Mesenchymal stem cell (in vitro differentiated cells and primary cell): ENCODE data around the gene RNF220.
A peak's percentile ranks its signal among the peaks of the same experiment; 100 is the strongest.

Experiments
- DNase-seq: peaks from one replicate; pipeline ENCODE4 v3.0.0-alpha.2; 2013
- H2AFZ ChIP-seq: one replicate; pipeline ENCODE4 v1.6.1; 2013; ENCODE audit warnings: low read depth, mild to moderate bottlenecking, control low read depth, inconsistent platforms, low read length, moderate library complexity
- H2AK5ac ChIP-seq: 2 replicates; pipeline ENCODE4 v1.6.1; 2013; ENCODE audit warnings: low read length, moderate library complexity, mild to moderate bottlenecking, inconsistent platforms; ENCODE audit not compliant: severe bottlenecking
- H2BK120ac ChIP-seq: one replicate; pipeline ENCODE4 v1.6.1; 2013; ENCODE audit warnings: low read depth, mild to moderate bottlenecking, inconsistent platforms, low read length, moderate library complexity
- H2BK12ac ChIP-seq, 2 experiments: one replicate each; pipeline ENCODE4 v1.6.1; 2013; ENCODE audit warnings: inconsistent platforms in 2 of 2, low read length in 2 of 2, mild to moderate bottlenecking in 2 of 2, moderate library complexity in 2 of 2, control low read depth in 1 of 2
- H2BK15ac ChIP-seq: one replicate; pipeline ENCODE4 v1.6.1; 2013; ENCODE audit warnings: mild to moderate bottlenecking, low read depth, inconsistent platforms; ENCODE audit not compliant: poor library complexity, severe bottlenecking
- H2BK5ac ChIP-seq: 2 replicates; pipeline ENCODE4 v1.6.1; 2013; ENCODE audit warnings: low read depth, mild to moderate bottlenecking, low read length, control low read depth, inconsistent platforms; ENCODE audit not compliant: poor library complexity, severe bottlenecking
- H3K14ac ChIP-seq, 2 experiments: one replicate each; pipeline ENCODE4 v1.6.1; 2013; ENCODE audit warnings: inconsistent platforms in 2 of 2, low read length in 2 of 2, control low read depth in 1 of 2, mild to moderate bottlenecking in 1 of 2, moderate library complexity in 1 of 2
- H3K18ac ChIP-seq, 2 experiments: one replicate each; pipeline ENCODE4 v1.6.1; 2013; ENCODE audit warnings: inconsistent platforms in 2 of 2, low read length in 2 of 2, control low read depth in 1 of 2, low read depth in 1 of 2, mild to moderate bottlenecking in 1 of 2
- H3K23ac ChIP-seq, 2 experiments: one replicate each; pipeline ENCODE4 v1.6.1; 2013; ENCODE audit warnings: inconsistent platforms in 2 of 2, low read length in 2 of 2, mild to moderate bottlenecking in 2 of 2, moderate library complexity in 2 of 2, control low read depth in 1 of 2
- H3K27ac ChIP-seq: 2 replicates; pipeline ENCODE4 v1.5.1; 2013; ENCODE audit warnings: mild to moderate bottlenecking, moderate library complexity, low read length, control low read depth, inconsistent platforms; ENCODE audit not compliant: poor library complexity, severe bottlenecking
- H3K27me3 ChIP-seq, 2 experiments: 2 replicates each; pipeline versions ENCODE4 v1.6.1 to v1.7.0; 2013; ENCODE audit warnings: low read length in 2 of 2, mild to moderate bottlenecking in 2 of 2, moderate library complexity in 2 of 2, control low read depth in 1 of 2, inconsistent platforms in 1 of 2; ENCODE audit not compliant: control insufficient read depth in 1 of 2, insufficient read depth in 1 of 2
- H3K36me3 ChIP-seq, 2 experiments: 2 replicates each; pipeline versions ENCODE4 v1.6.1 to v1.7.0; 2013; ENCODE audit warnings: low read length in 2 of 2, control low read depth in 1 of 2, inconsistent platforms in 1 of 2, low read depth in 1 of 2, mild to moderate bottlenecking in 1 of 2; ENCODE audit not compliant: insufficient read depth in 2 of 2, control insufficient read depth in 1 of 2
- H3K4ac ChIP-seq, 2 experiments: one replicate each; pipeline ENCODE4 v1.6.1; 2013; ENCODE audit warnings: inconsistent platforms in 2 of 2, low read length in 2 of 2, mild to moderate bottlenecking in 2 of 2, moderate library complexity in 2 of 2, control low read depth in 1 of 2, low read depth in 1 of 2
- H3K4me1 ChIP-seq: 2 replicates; pipeline ENCODE4 v1.6.1; 2013; ENCODE audit warnings: low read depth, low read length, control low read depth; ENCODE audit not compliant: control insufficient read depth, insufficient read depth
- H3K4me2 ChIP-seq: 2 replicates; pipeline ENCODE4 v1.6.1; 2013; ENCODE audit warnings: low read length, mild to moderate bottlenecking, inconsistent platforms; ENCODE audit not compliant: poor library complexity, severe bottlenecking
- H3K4me3 ChIP-seq, 2 experiments: 2 replicates each; pipeline versions ENCODE4 v1.5.1 to v1.7.0; 2013; ENCODE audit warnings: low read length in 2 of 2, mild to moderate bottlenecking in 2 of 2, control low read depth in 1 of 2, low read depth in 1 of 2; ENCODE audit not compliant: insufficient read depth in 1 of 2
- H3K79me1 ChIP-seq: replicated peaks from 2 replicates; pipeline ENCODE4 v1.6.1; 2013; ENCODE audit warnings: mild to moderate bottlenecking, control low read depth, low read length, inconsistent platforms; ENCODE audit not compliant: poor library complexity, severe bottlenecking
- H3K9ac ChIP-seq: 2 replicates; pipeline ENCODE4 v1.7.0; 2013; ENCODE audit warnings: mild to moderate bottlenecking, low read length, moderate library complexity
- H3K9me3 ChIP-seq: 2 replicates; pipeline ENCODE4 v1.7.0; 2013; ENCODE audit warnings: mild to moderate bottlenecking, low read length; ENCODE audit not compliant: control insufficient read depth
- H4K8ac ChIP-seq: one replicate; pipeline ENCODE4 v1.6.1; 2013; ENCODE audit warnings: inconsistent platforms, mild to moderate bottlenecking, low read length, moderate library complexity
- H4K91ac ChIP-seq: one replicate; pipeline ENCODE4 v1.6.1; 2013; ENCODE audit warnings: mild to moderate bottlenecking, low read length, inconsistent platforms
- WGBS: methylation state at CpG from one replicate; pipeline ENCODE4 v1.1.7; 2013; ENCODE audit warnings: mixed read lengths; 5-methylcytosine and 5-hydroxymethylcytosine counted together

The RNF220 gene

GRCh38 chr1:44613941-44614340, 208.9 kb downstream of the RNF220 start:
- H3K27me3 ChIP-seq = peaks cover 33 to 81% of the 10 kb centered on the region in 2 experiments
- H3K9ac ChIP-seq = no peak overlapping the region
- H3K4me1 ChIP-seq = peaks cover 10% of the 10 kb centered on the region
- no peak overlapping the region for H3K4me2 ChIP-seq
- H3K4me3 ChIP-seq = no peak overlapping the region
- H2AK5ac ChIP-seq = no peak overlapping the region
- H2BK12ac ChIP-seq = no peak overlapping the region
- no peak overlapping the region for H4K91ac ChIP-seq
- H2AFZ ChIP-seq = no peak overlapping the region
- H3K9me3 ChIP-seq = no peaks in the 10 kb centered on the region
- no peak overlapping the region for H3K4ac ChIP-seq
- H2BK15ac ChIP-seq = no peak overlapping the region
- no peak overlapping the region for H2BK120ac ChIP-seq
- WGBS = 77% methylated on average over 6 of the region's 6 CpGs
- H4K8ac ChIP-seq = no peak overlapping the region
- H2BK5ac ChIP-seq = no peak overlapping the region
- H3K18ac ChIP-seq = no peak overlapping the region
- H3K79me1 ChIP-seq = no peaks in the 10 kb centered on the region
- H3K36me3 ChIP-seq = no peaks in the 10 kb centered on the region
- H3K27ac ChIP-seq = no peak overlapping the region
- H3K14ac ChIP-seq = no peak overlapping the region
- H3K23ac ChIP-seq = no peak overlapping the region
- no peak for DNase-seq

GRCh38 chr1:44616284-44616990, 211.4 kb downstream of the RNF220 start:
- Histone ChIP-seq H4K8ac (no peak overlapping the region), H3K4me2 (peak overlapping the region; percentile 47), H2AK5ac (no peak overlapping the region), H2BK12ac (no peak overlapping the region), H4K91ac (no peak overlapping the region), H3K4me3 (peak overlapping the region in 1 of 2 experiments; percentile 71), H3K9ac (peak overlapping the region; percentile 49), H3K79me1 (no peaks in the 10 kb centered on the region), H3K27ac (no peak overlapping the region), H3K9me3 (no peaks in the 10 kb centered on the region), H3K27me3 (peaks cover 17 to 59% of the 10 kb centered on the region in 2 experiments), H3K18ac (peak overlapping the region in 1 of 2 experiments; percentile 14), H3K4me1 (peaks cover 10% of the 10 kb centered on the region), H3K23ac (peak overlapping the region in 1 of 2 experiments; percentile 62), H3K4ac (no peak overlapping the region), H2BK5ac (no peak overlapping the region), H2BK120ac (no peak overlapping the region), H3K36me3 (no peaks in the 10 kb centered on the region), H2BK15ac (no peak overlapping the region), H3K14ac (peak overlapping the region in 1 of 2 experiments; percentile 45), H2AFZ (no peak overlapping the region)
- DNase-seq = no peak
- 67% methylated on average over 2 of the region's 4 CpGs for WGBS

- peak overlapping the region; percentile 14 to 37 for H3K18ac ChIP-seq
- peaks cover 10% of the 10 kb centered on the region for H3K4me1 ChIP-seq
- peak; percentile 41 for DNase-seq
- H3K27ac ChIP-seq = no peak overlapping the region
- no peaks in the 10 kb centered on the region for H3K36me3 ChIP-seq
- no peak overlapping the region for H4K8ac ChIP-seq
- H3K4ac ChIP-seq = no peak overlapping the region
- WGBS = 2% methylated on average over 42 of the region's 63 CpGs
- peak overlapping the region; percentile 49 for H3K9ac ChIP-seq
- H3K14ac ChIP-seq = peak overlapping the region in 1 of 2 experiments; percentile 45
- peaks cover 11 to 54% of the 10 kb centered on the region in 2 experiments for H3K27me3 ChIP-seq
- peak overlapping the region; percentile 38 to 71 for H3K4me3 ChIP-seq
- peak overlapping the region; percentile 33 for H2BK15ac ChIP-seq
- no peak overlapping the region for H4K91ac ChIP-seq
- no peak overlapping the region for H2BK12ac ChIP-seq
- no peaks in the 10 kb centered on the region for H3K79me1 ChIP-seq
- H3K4me2 ChIP-seq = peak overlapping the region; percentile 47
- no peaks in the 10 kb centered on the region for H3K9me3 ChIP-seq
- H3K23ac ChIP-seq = peak overlapping the region in 1 of 2 experiments; percentile 75
- H2AK5ac ChIP-seq = no peak overlapping the region
- H2BK5ac ChIP-seq = no peak overlapping the region
- H2AFZ ChIP-seq = peak overlapping the region; percentile 55
- no peak overlapping the region for H2BK120ac ChIP-seq
Observed at GRCh38 chr1:44616991-44617702, 212.1 kb downstream of the RNF220 start.

- Histone ChIP-seq H3K14ac (no peak overlapping the region), H2BK12ac (no peak overlapping the region), H3K4me2 (no peak overlapping the region), H3K4me3 (peak overlapping the region in 1 of 2 experiments; percentile 71), H3K23ac (no peak overlapping the region), H2AK5ac (no peak overlapping the region), H4K8ac (no peak overlapping the region), H3K9me3 (no peaks in the 10 kb centered on the region), H3K18ac (no peak overlapping the region), H4K91ac (no peak overlapping the region), H3K79me1 (no peaks in the 10 kb centered on the region), H3K4ac (no peak overlapping the region), H2AFZ (no peak overlapping the region), H3K9ac (peak overlapping the region; percentile 49), H3K27ac (no peak overlapping the region), H3K27me3 (peaks cover 11 to 51% of the 10 kb centered on the region in 2 experiments), H2BK5ac (no peak overlapping the region), H3K4me1 (peaks cover 10% of the 10 kb centered on the region), H3K36me3 (no peaks in the 10 kb centered on the region), H2BK120ac (no peak overlapping the region), H2BK15ac (no peak overlapping the region)
- WGBS = 47% methylated on average over 1 of the region's 1 CpG
- no peak for DNase-seq
Observed at GRCh38 chr1:44617703-44618029, 212.6 kb downstream of the RNF220 start.
